Fibroblast of lung (primary cell): ENCODE measurements around the gene AHCYL1. TPM values are rescaled to one million over a fixed set of nuclear protein-coding genes. Genes with fewer than 3 reads are reported as not detected.
"Not testable (repeated sequence)": the region's sequence is repeated elsewhere in the genome, so short reads cannot be mapped to it uniquely, and the experiment has no call there.

ENCODE experiments used
- DNase-seq, 2 donors: peaks; one replicate each; pipeline versions ENCODE4 v3.0.0 to v3.0.0-alpha.2; 2010; ENCODE audit warnings: low read depth in 2 of 2
- H2AFZ ChIP-seq: 2 replicates; pipeline ENCODE4 v1.5.1; 2012; ENCODE audit warnings: low read length, control low read depth, inconsistent platforms
- H3K27ac ChIP-seq: 2 replicates; pipeline ENCODE4 v1.5.1; 2011; ENCODE audit warnings: low read length, control low read depth; ENCODE audit not compliant: insufficient read depth
- H3K27me3 ChIP-seq: 2 replicates; pipeline ENCODE4 v1.5.1; 2011; ENCODE audit warnings: mild to moderate bottlenecking, low read length; ENCODE audit not compliant: control insufficient read depth, insufficient read depth
- H3K36me3 ChIP-seq: 2 replicates; pipeline ENCODE4 v1.5.1; 2011; ENCODE audit warnings: low read length; ENCODE audit not compliant: control insufficient read depth, insufficient read depth
- H3K4me1 ChIP-seq: 2 replicates; pipeline ENCODE4 v1.5.1; 2011; ENCODE audit warnings: low read length; ENCODE audit not compliant: control insufficient read depth, insufficient read depth; ENCODE audit errors: extremely low read depth
- H3K4me2 ChIP-seq: 2 replicates; pipeline ENCODE4 v1.5.1; 2011; ENCODE audit warnings: low read length, control low read depth; ENCODE audit not compliant: insufficient read depth; ENCODE audit errors: extremely low read depth
- H3K4me3 ChIP-seq, 4 experiments: fragments of 200-600 bp in 1 of 4; sonication (generic) in 1 of 4; replicated peaks in 1 of 4; 2 replicates each; pipeline ENCODE4 v1.5.1; 2011 to 2016; ENCODE audit warnings: low read length in 4 of 4, low read depth in 3 of 4, mild to moderate bottlenecking in 3 of 4, control low read depth in 2 of 4, inconsistent platforms in 1 of 4, mixed read lengths in 1 of 4; ENCODE audit not compliant: insufficient read depth in 1 of 4; ENCODE audit errors: control extremely low read depth in 1 of 4
- H3K79me2 ChIP-seq: 2 replicates; pipeline ENCODE4 v1.5.1; 2012; ENCODE audit warnings: mild to moderate bottlenecking, low read length, inconsistent platforms; ENCODE audit not compliant: control insufficient read depth, insufficient read depth
- H3K9ac ChIP-seq: 2 replicates; pipeline ENCODE4 v1.5.1; 2011; ENCODE audit warnings: mild to moderate bottlenecking, low read length, control low read depth; ENCODE audit not compliant: insufficient read depth
- H3K9me3 ChIP-seq: 2 replicates; pipeline ENCODE4 v1.5.1; 2012; ENCODE audit warnings: low read depth, low read length; ENCODE audit not compliant: control insufficient read depth, insufficient read depth
- H4K20me1 ChIP-seq: 2 replicates; pipeline ENCODE4 v1.5.1; 2011; ENCODE audit warnings: low read length; ENCODE audit not compliant: control insufficient read depth, insufficient read depth; ENCODE audit errors: extremely low read depth
- CTCF ChIP-seq, 2 donors: IDR thresholded peaks in 1 of 2; conservative IDR thresholded peaks in 1 of 2; 1 replicate in 1 of 2; 2 replicates in 1 of 2; pipeline ENCODE4 v1.5.1; 2011 to 2012; ENCODE audit warnings: low read length in 2 of 2, control low read depth in 1 of 2, inconsistent platforms in 1 of 2, low read depth in 1 of 2, mild to moderate bottlenecking in 1 of 2
- EZH2 ChIP-seq: IDR thresholded peaks from 2 replicates; pipeline ENCODE4 v1.5.1; 2012; ENCODE audit warnings: low read length, control low read depth, mild to moderate bottlenecking; ENCODE audit errors: missing control alignments
- polyA plus RNA-seq, 2 donors: library from polyadenylated mRNA; depleted of rRNA in 1 of 2; stranded (reverse) in 1 of 2; unstranded in 1 of 2; fragments of >200 nt; gene quantifications; 2 replicates each; pipeline ENCODE4 v1.2.1, GENCODE V29; 2011 to 2012; ENCODE audit warnings: missing spikeins in 1 of 2
- total RNA-seq: library from RNA; depleted of rRNA; stranded (reverse); fragments of >200 nt; gene quantifications from 2 replicates; pipeline ENCODE4 v1.2.1, GENCODE V29; 2014

Gene AHCYL1
- total and polyA plus RNA-seq, 2 donors (not counting 1 experiment from before 2014, with no cell fraction given) = 70.5 to 83.3 TPM

GRCh38 chr1:110019770-110020169, 35.2 kb downstream of the AHCYL1 start:
- Histone ChIP-seq H3K36me3 (peaks cover 21% of the 10 kb centered on the region), H4K20me1 (no peaks in the 10 kb centered on the region), H3K27me3 (no peaks in the 10 kb centered on the region), H3K79me2 (no peaks in the 10 kb centered on the region), H3K27ac (no peak overlapping the region), H3K9me3 (no peaks in the 10 kb centered on the region), H3K4me2 (no peak overlapping the region), H2AFZ (no peak overlapping the region), H3K4me3 (no peak overlapping the region), H3K9ac (no peak overlapping the region), H3K4me1 (no peaks in the 10 kb centered on the region)
- TF ChIP-seq CTCF (conservative IDR thresholded peaks at IDR 0.05 in 1 of 2, IDR thresholded peaks at IDR 0.05 in 1 of 2; ENCODE audit: low read depth in 1 of 2, low read length in 2 of 2) = no peak
- no peak for TF ChIP-seq EZH2
- DNase-seq = no peak

GRCh38 chr1:110021285-110021684, 36.7 kb downstream of the AHCYL1 start:
- Histone ChIP-seq H2AFZ (no peak overlapping the region), H3K4me3 (no peak overlapping the region), H3K4me2 (no peak overlapping the region), H3K79me2 (no peaks in the 10 kb centered on the region), H3K27ac (no peak overlapping the region), H3K9ac (no peak overlapping the region), H3K36me3 (peaks cover 21% of the 10 kb centered on the region), H3K27me3 (no peaks in the 10 kb centered on the region), H3K4me1 (no peaks in the 10 kb centered on the region), H4K20me1 (no peaks in the 10 kb centered on the region), H3K9me3 (no peaks in the 10 kb centered on the region)
- no peak for DNase-seq
- TF ChIP-seq EZH2 (no peak), CTCF (conservative IDR thresholded peaks at IDR 0.05 in 1 of 2, IDR thresholded peaks at IDR 0.05 in 1 of 2; ENCODE audit: low read depth in 1 of 2, low read length in 2 of 2) (no peak)

- no peak overlapping the region for H3K9ac ChIP-seq
- H4K20me1 ChIP-seq = no peaks in the 10 kb centered on the region
- H3K4me2 ChIP-seq = no peak overlapping the region
- DNase-seq = no peak
- H3K9me3 ChIP-seq = no peaks in the 10 kb centered on the region
- H3K36me3 ChIP-seq = peaks cover 8% of the 10 kb centered on the region
- no peaks in the 10 kb centered on the region for H3K27me3 ChIP-seq
- no peaks in the 10 kb centered on the region for H3K79me2 ChIP-seq
- H2AFZ ChIP-seq = no peak overlapping the region
- TF ChIP-seq EZH2 (no peak), CTCF (conservative IDR thresholded peaks at IDR 0.05 in 1 of 2, IDR thresholded peaks at IDR 0.05 in 1 of 2; ENCODE audit: low read depth in 1 of 2, low read length in 2 of 2) (no peak)
- no peaks in the 10 kb centered on the region for H3K4me1 ChIP-seq
- no peak overlapping the region for H3K27ac ChIP-seq
- H3K4me3 ChIP-seq = no peak overlapping the region
Measured at GRCh38 chr1:110024613-110025012, 40.0 kb downstream of the AHCYL1 start.

GRCh38 chr1:110030687-110031086, 46.1 kb downstream of the AHCYL1 start:
- H3K79me2 ChIP-seq, H3K36me3 ChIP-seq, H2AFZ ChIP-seq, H4K20me1 ChIP-seq, H3K27ac ChIP-seq, DNase-seq, H3K4me2 ChIP-seq, H3K27me3 ChIP-seq, H3K4me1 ChIP-seq, H3K9me3 ChIP-seq, H3K4me3 ChIP-seq, H3K9ac ChIP-seq: not testable (repeated sequence)
